A673 (cell line): ENCODE data around the gene MRPL38. TPM values are rescaled to one million over a fixed set of nuclear protein-coding genes. Genes with fewer than 3 reads are reported as not detected.

Source experiments
- Bru-seq: library from RNA; stranded (reverse); fragments of 400-500 nt; gene quantifications from one replicate; lab custom pipeline; 2021; lab: Mats Ljungman, UMichigan
- BruChase-seq, 2 experiments: library from RNA; stranded (reverse); fragments of 400-500 nt; gene quantifications; one replicate each; lab custom pipeline; 2021; lab: Mats Ljungman, UMichigan
- BruUV-seq: library from RNA; stranded (reverse); fragments of 400-500 nt; replicated peaks from 2 replicates; lab custom pipeline; 2021; lab: Mats Ljungman, UMichigan
- CTCF ChIA-PET: fragments of 300-600 bp; sonication (Branson Sonifier 250); formaldehyde crosslinking; loops from one replicate; lab custom pipeline; 2022; ENCODE audit warnings: antibody characterized with exemption; lab: Charles Lee
- POLR2A ChIA-PET: fragments of 300-600 bp; sonication (Branson Sonifier 250); formaldehyde crosslinking; loops from one replicate; lab custom pipeline; 2022; ENCODE audit warnings: antibody characterized with exemption; ENCODE audit not compliant: low non-redundant PET; lab: Charles Lee
- DNase-seq: peaks from one replicate; pipeline ENCODE4 v3.0.0-alpha.2; 2015; ENCODE audit warnings: low spot score
- H3K27ac ChIP-seq: fragments of 200-600 bp; sonication (generic); 2 replicates; pipeline ENCODE4 v1.5.1; 2016; ENCODE audit warnings: mixed run types, low read depth, mild to moderate bottlenecking, mixed read lengths, antibody characterized with exemption, low read length; ENCODE audit not compliant: poor library complexity, severe bottlenecking
- H3K27me3 ChIP-seq: fragments of 200-600 bp; sonication (generic); replicated peaks from 2 replicates; pipeline ENCODE4 v1.6.1; 2017; ENCODE audit warnings: mixed run types, low read depth, mild to moderate bottlenecking, mixed read lengths, antibody characterized with exemption, low read length; ENCODE audit not compliant: insufficient read depth, poor library complexity
- H3K36me3 ChIP-seq: fragments of 200-600 bp; sonication (generic); 2 replicates; pipeline ENCODE4 v1.6.1; 2016; ENCODE audit warnings: mixed run types, mild to moderate bottlenecking, mixed read lengths, antibody characterized with exemption, low read length; ENCODE audit not compliant: insufficient read depth, poor library complexity, severe bottlenecking
- H3K4me1 ChIP-seq: fragments of 200-600 bp; sonication (generic); 2 replicates; pipeline ENCODE4 v1.6.1; 2017; ENCODE audit warnings: mixed run types, mild to moderate bottlenecking, mixed read lengths, antibody characterized with exemption, low read length; ENCODE audit not compliant: insufficient read depth, poor library complexity, severe bottlenecking
- H3K4me3 ChIP-seq: fragments of 200-600 bp; sonication (generic); 2 replicates; pipeline ENCODE4 v1.5.1; 2016; ENCODE audit warnings: low read depth, mixed run types, mild to moderate bottlenecking, mixed read lengths, low read length; ENCODE audit not compliant: poor library complexity, severe bottlenecking
- H3K9me3 ChIP-seq: fragments of 200-600 bp; sonication (generic); 2 replicates; pipeline ENCODE4 v1.6.1; 2016; ENCODE audit warnings: mixed run types, low read depth, mild to moderate bottlenecking, mixed read lengths, antibody characterized with exemption, low read length; ENCODE audit not compliant: poor library complexity, severe bottlenecking
- EZH2 ChIP-seq: fragments of 200-600 bp; sonication (generic); IDR thresholded peaks from 2 replicates; pipeline ENCODE4 v1.6.1; 2017; ENCODE audit warnings: borderline replicate concordance, low read depth, mild to moderate bottlenecking, mixed read lengths, antibody characterized with exemption, low read length; ENCODE audit not compliant: poor library complexity, severe bottlenecking
- intact Hi-C: fragments of 100-400 bp; cut with micrococcal nuclease; formaldehyde crosslinking; loops from one replicate; pipeline ENCODE4 v1.10.0; 2022; ENCODE audit not compliant: unreplicated experiment
- long read RNA-seq: library from polyadenylated mRNA; stranded (forward); transcript quantifications from one replicate; pipeline ENCODE4 v2.0.0, GENCODE V29; 2022
- total RNA-seq: library from RNA; stranded (reverse); gene quantifications from 2 replicates; pipeline ENCODE4 v1.2.3, GENCODE V29; 2021
- TF ChIP-seq, protein P1 (sequence below): fragments of 300-800, 200-600 bp; sonication (generic); conservative IDR thresholded peaks from 2 replicates; pipeline ENCODE4 v1.5.1; 2017; ENCODE audit warnings: low read depth, mild to moderate bottlenecking, antibody characterized with exemption, low read length, moderate library complexity, mixed read lengths

Gene MRPL38
- total RNA-seq (166 and 167 TPM in 2 replicates), Bru-seq, nascent RNA (percentile 73 among the genes with signal in this experiment), BruChase-seq, experiment 1, labeled RNA remaining after a 2-hour chase (percentile 69 among the genes with signal in this experiment), BruChase-seq, experiment 2, labeled RNA remaining after a 6-hour chase (percentile 79 among the genes with signal in this experiment)
- long read RNA-seq, transcript MRPL38-201 (9 exons, 1,888 nt), result major isoform, 424 of 477 reads
- long read RNA-seq, partial matches to known transcripts, result 10 of 477 reads
- long read RNA-seq, other reads (novel, unspliced or antisense), result 38 of 477 reads

GRCh38 chr17:75904749-75905521, at the start of gene MRPL38:
Gene MRPL38 (minus strand): TSS chr17:75904884. CDS start chr17:75904875, 9 bp downstream.
- Histone ChIP-seq H3K27ac (peak within 1 kb of the TSS; percentile 86), H3K27me3 (no peaks in the 10 kb centered on the region), H3K36me3 (peaks cover 21% of the 10 kb centered on the region), H3K4me3 (peak within 1 kb of the TSS; percentile 91), H3K9me3 (no peaks in the 10 kb centered on the region), H3K4me1 (peaks cover 8% of the 10 kb centered on the region)
- intact Hi-C loops, result loop anchor here (1.0 kb wide), 1 partner anchor 100 kb away; no protein-coding TSS in a partner anchor
- DNase-seq, result peak; percentile 97
- CTCF ChIA-PET, result interaction anchor here (0.6 to 1.2 kb wide), 4 partner anchors 16 to 504 kb away, joined by 4 to 10 read pairs (median 6); no protein-coding TSS in a partner anchor
- TF ChIP-seq, protein P1, sequence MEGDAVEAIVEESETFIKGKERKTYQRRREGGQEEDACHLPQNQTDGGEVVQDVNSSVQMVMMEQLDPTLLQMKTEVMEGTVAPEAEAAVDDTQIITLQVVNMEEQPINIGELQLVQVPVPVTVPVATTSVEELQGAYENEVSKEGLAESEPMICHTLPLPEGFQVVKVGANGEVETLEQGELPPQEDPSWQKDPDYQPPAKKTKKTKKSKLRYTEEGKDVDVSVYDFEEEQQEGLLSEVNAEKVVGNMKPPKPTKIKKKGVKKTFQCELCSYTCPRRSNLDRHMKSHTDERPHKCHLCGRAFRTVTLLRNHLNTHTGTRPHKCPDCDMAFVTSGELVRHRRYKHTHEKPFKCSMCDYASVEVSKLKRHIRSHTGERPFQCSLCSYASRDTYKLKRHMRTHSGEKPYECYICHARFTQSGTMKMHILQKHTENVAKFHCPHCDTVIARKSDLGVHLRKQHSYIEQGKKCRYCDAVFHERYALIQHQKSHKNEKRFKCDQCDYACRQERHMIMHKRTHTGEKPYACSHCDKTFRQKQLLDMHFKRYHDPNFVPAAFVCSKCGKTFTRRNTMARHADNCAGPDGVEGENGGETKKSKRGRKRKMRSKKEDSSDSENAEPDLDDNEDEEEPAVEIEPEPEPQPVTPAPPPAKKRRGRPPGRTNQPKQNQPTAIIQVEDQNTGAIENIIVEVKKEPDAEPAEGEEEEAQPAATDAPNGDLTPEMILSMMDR, result peak; percentile 95
- TF ChIP-seq EZH2, result no peak
- POLR2A ChIA-PET, result interaction anchor here (0.5 to 0.7 kb wide), 4 partner anchors 7 to 363 kb away, joined by 3 to 5 read pairs (median 4); no protein-coding TSS in a partner anchor
- BruUV-seq, result no TSS peak

DNA sequence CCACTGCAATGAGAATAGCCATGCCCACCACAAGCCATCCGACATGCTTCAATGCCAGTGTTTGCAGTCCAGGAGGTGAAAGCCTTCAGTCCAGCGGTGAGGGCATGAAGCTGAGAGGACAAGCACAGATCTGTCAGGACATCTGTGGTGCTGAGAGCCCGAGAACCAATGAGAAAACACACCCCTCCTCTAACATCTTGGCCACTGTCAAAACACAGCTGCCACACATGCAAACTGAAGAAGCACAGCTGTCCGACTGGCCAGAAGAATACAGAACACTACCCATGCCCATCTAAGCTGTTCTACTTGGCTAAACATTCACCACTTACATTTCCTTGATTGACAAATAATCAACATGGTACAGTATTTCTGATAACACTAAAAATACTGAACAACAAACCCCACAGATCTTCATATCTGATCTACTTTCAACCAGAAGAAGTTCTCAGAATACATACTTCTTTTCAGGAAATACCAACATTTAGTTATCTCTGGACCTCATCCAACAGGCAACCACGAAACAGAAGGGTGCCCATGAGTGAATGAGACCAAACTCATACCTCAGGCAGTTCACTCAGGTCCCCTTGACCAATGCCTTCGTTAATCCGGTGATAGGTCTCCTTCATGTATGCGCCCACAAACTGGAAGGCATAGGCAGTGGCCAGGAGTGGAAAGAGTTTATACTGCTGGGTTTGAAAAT, 46.3 kb upstream of the MRPL38 start:
- H3K27me3 ChIP-seq, result no peaks in the 10 kb centered on the region
- ChIA-PET CTCF (interaction anchor here (1.0 kb wide), 1 partner anchor 10 kb away, joined by 3 read pairs; the partner anchor contains the start of gene FBF1), POLR2A (no interaction called here)
- peaks cover 58% of the 10 kb centered on the region for H3K36me3 ChIP-seq
- H3K9me3 ChIP-seq, result no peaks in the 10 kb centered on the region
- no peak for DNase-seq
- no peak for TF ChIP-seq EZH2
- TF ChIP-seq, protein P1, result no peak
- BruUV-seq, result no TSS peak
- H3K4me3 ChIP-seq, result no peak overlapping the region
- intact Hi-C loops, result no loop called here
- no peaks in the 10 kb centered on the region for H3K4me1 ChIP-seq
- H3K27ac ChIP-seq, result no peak overlapping the region

- no peak for DNase-seq
- ChIA-PET POLR2A (no interaction called here), CTCF (interaction anchor here (1.0 kb wide), 1 partner anchor 9 kb away, joined by 3 read pairs; the partner anchor contains the start of gene FBF1)
- TF ChIP-seq EZH2, result no peak
- TF ChIP-seq, protein P1, result no peak
- Histone ChIP-seq H3K27ac (no peak overlapping the region), H3K4me3 (no peak overlapping the region), H3K9me3 (no peaks in the 10 kb centered on the region), H3K27me3 (no peaks in the 10 kb centered on the region), H3K4me1 (peaks cover 3% of the 10 kb centered on the region), H3K36me3 (peaks cover 56% of the 10 kb centered on the region)
- intact Hi-C loops, result no loop called here
- BruUV-seq, result no TSS peak
Measured at GRCh38 chr17:75950421-75950820, 45.7 kb upstream of the MRPL38 start.
